Kidney (tissue), 14 donors: ENCODE measurements around the gene AGBL4. TPM values are rescaled to one million over a fixed set of nuclear protein-coding genes. Genes with fewer than 3 reads are reported as not detected.
"Not testable (repeated sequence)": the region's sequence is repeated elsewhere in the genome, so short reads cannot be mapped to it uniquely, and the experiment has no call there.

ENCODE experiments used
- DNase-seq, 5 donors: peaks; one replicate each; pipeline ENCODE4 v3.0.0-alpha.2; 2013 to 2020
- FAIRE-seq: peaks from 2 replicates; lab custom pipeline; 2012; peaks lifted over from hg19 to GRCh38; lab: Jason Lieb, UNC
- H3K27ac ChIP-seq, 2 donors: one replicate each; pipeline ENCODE4 v1.7.0; 2013; ENCODE audit warnings: low read depth in 2 of 2, low read length in 2 of 2, inconsistent platforms in 1 of 2
- H3K27me3 ChIP-seq: one replicate; pipeline ENCODE4 v1.7.1; 2013; ENCODE audit warnings: low read length, inconsistent platforms; ENCODE audit not compliant: control insufficient read depth, insufficient read depth
- H3K36me3 ChIP-seq, 3 donors: one replicate each; pipeline versions ENCODE4 v1.7.0 to v1.7.1; 2013; ENCODE audit warnings: low read length in 3 of 3, control low read depth in 1 of 3, inconsistent platforms in 1 of 3; ENCODE audit not compliant: insufficient read depth in 3 of 3, control insufficient read depth in 2 of 3
- H3K4me1 ChIP-seq, 3 donors: one replicate each; pipeline versions ENCODE4 v1.7.0 to v1.7.1; 2013; ENCODE audit warnings: low read length in 3 of 3, inconsistent platforms in 1 of 3, low read depth in 1 of 3; ENCODE audit not compliant: control insufficient read depth in 2 of 3, insufficient read depth in 2 of 3
- H3K4me3 ChIP-seq, 3 donors: one replicate each; pipeline versions ENCODE4 v1.7.0 to v1.8.1; 2013; ENCODE audit warnings: low read length in 3 of 3, control low read depth in 1 of 3, inconsistent platforms in 1 of 3
- H3K9ac ChIP-seq, 3 donors: one replicate each; pipeline versions ENCODE4 v1.7.0 to v1.7.1; 2013; ENCODE audit warnings: low read length in 3 of 3, control low read depth in 1 of 3, inconsistent platforms in 1 of 3
- H3K9me3 ChIP-seq, 3 donors: one replicate each; pipeline versions ENCODE4 v1.7.0 to v1.7.1; 2013; ENCODE audit warnings: low read length in 3 of 3, control low read depth in 1 of 3, inconsistent platforms in 1 of 3; ENCODE audit not compliant: control insufficient read depth in 2 of 3, insufficient read depth in 1 of 3
- CTCF ChIP-seq: IDR thresholded peaks from 3 replicates; pipeline ENCODE4 v1.5.1; 2012; ENCODE audit warnings: mild to moderate bottlenecking, moderate library complexity, borderline replicate concordance; ENCODE audit not compliant: insufficient read depth; ENCODE audit errors: extremely low read depth
- intact Hi-C: fragments of 100-400 bp; cut with DNase I; formaldehyde crosslinking; loops from one replicate; pipeline ENCODE4 v1.11.1; 2022
- polyA plus RNA-seq: library from polyadenylated mRNA; stranded (reverse); fragments of 350-450 nt; fragmentation: Illumina TruSeq; extraction: RNeasy Lipid Tissue Mini Kit (QIAGEN cat#74804); gene quantifications from one replicate; pipeline ENCODE4 v1.2.3, GENCODE V29; 2014; ENCODE audit warnings: low read depth, low replicate concordance; ENCODE audit not compliant: insufficient read depth
- total RNA-seq: library from RNA; stranded (reverse); fragmentation: NEBNext Ultra II Directional; extraction: Animal tissue kit (Norgen Biotek cat#: 25700); gene quantifications from one replicate; pipeline ENCODE4 v1.2.1, GENCODE V29; 2021
- donor health status: control.
- donor health status: control.
- donor health status: control.
- donor health status: control.
- donor health status: control.
- donor health status: DM: yes; HTN: yes; CAD: no.
- donor health status: Normal renal cell carcinoma (clear cell type).

The AGBL4 gene
- total and polyA plus RNA-seq, 2 donors from 2014 or later, result 1.5 to 2.7 TPM

GRCh38 chr1:49016030-49016977 lies 1007.5 kb downstream of the AGBL4 start:
- H3K4me3 ChIP-seq, result no peak overlapping the region
- intact Hi-C loops, result no loop called here
- H3K9me3 ChIP-seq, result no peaks in the 10 kb centered on the region
- no peak overlapping the region for H3K9ac ChIP-seq
- no peaks in the 10 kb centered on the region for H3K27me3 ChIP-seq
- FAIRE-seq (no peak), DNase-seq (peak in 3 of 5 donors; percentile 5 to 25 (median 23))
- no peak overlapping the region for H3K27ac ChIP-seq
- no peaks in the 10 kb centered on the region for H3K4me1 ChIP-seq
- H3K36me3 ChIP-seq, result no peaks in the 10 kb centered on the region
- TF ChIP-seq CTCF, result no peak

- Histone ChIP-seq H3K36me3 (no peaks in the 10 kb centered on the region), H3K27me3 (no peaks in the 10 kb centered on the region), H3K4me3 (no peak overlapping the region), H3K27ac (no peak overlapping the region), H3K9me3 (no peaks in the 10 kb centered on the region), H3K4me1 (no peaks in the 10 kb centered on the region), H3K9ac (no peak overlapping the region)
- FAIRE-seq (no peak), DNase-seq (no peak)
- intact Hi-C loops, result no loop called here
- no peak for TF ChIP-seq CTCF
Measured at GRCh38 chr1:49013079-49013478, 1010.7 kb downstream of the AGBL4 start.

GRCh38 chr1:49002981-49003380 lies 1020.8 kb downstream of the AGBL4 start:
- FAIRE-seq, H3K4me1 ChIP-seq, DNase-seq, H3K27me3 ChIP-seq, H3K36me3 ChIP-seq, H3K4me3 ChIP-seq, H3K9ac ChIP-seq, intact Hi-C loops, H3K9me3 ChIP-seq, H3K27ac ChIP-seq: not testable (repeated sequence)

GRCh38 chr1:48999321-48999720 lies 1024.4 kb downstream of the AGBL4 start:
- intact Hi-C loops, result no loop called here
- TF ChIP-seq CTCF, result no peak

More at GRCh38 chr1:48999321-48999720, 1024.4 kb downstream of the AGBL4 start:
- Histone ChIP-seq H3K4me3 (no peak overlapping the region), H3K9me3 (no peaks in the 10 kb centered on the region), H3K4me1 (no peaks in the 10 kb centered on the region), H3K27me3 (no peaks in the 10 kb centered on the region), H3K9ac (no peak overlapping the region), H3K36me3 (no peaks in the 10 kb centered on the region), H3K27ac (no peak overlapping the region)
- DNase-seq (no peak), FAIRE-seq (no peak)
